HL-60 (cell line): Measurements from ENCODE around the gene MERTK.
"Not testable (repeated sequence)": the region's sequence is repeated elsewhere in the genome, so short reads cannot be mapped to it uniquely, and the experiment has no call there.

Experiments
- DNase-seq, 2 experiments: peaks; one replicate each; pipeline ENCODE4 v3.0.0-alpha.2; 2010 to 2020; ENCODE audit warnings: low read depth in 1 of 2, low spot score in 1 of 2
- H3K27ac ChIP-seq: fragments of 250-450 bp; sonication (Bioruptor Pico); replicated peaks from 2 replicates; pipeline ENCODE4 v1.5.1; 2020; ENCODE audit warnings: mild to moderate bottlenecking, moderate library complexity
- H3K27me3 ChIP-seq: fragments of 250-450 bp; sonication (Bioruptor Pico); 2 replicates; pipeline ENCODE4 v1.5.1; 2021; ENCODE audit warnings: mild to moderate bottlenecking, moderate library complexity; ENCODE audit not compliant: insufficient read depth, poor library complexity, severe bottlenecking
- H3K4me3 ChIP-seq: replicated peaks from 2 replicates; pipeline ENCODE4 v1.5.1; 2011; ENCODE audit warnings: mild to moderate bottlenecking, control low read depth, low read length; ENCODE audit not compliant: insufficient read depth
- CTCF ChIP-seq: IDR thresholded peaks from one replicate; pipeline ENCODE4 v1.5.1; 2011; ENCODE audit warnings: low read length, control low read depth, inconsistent platforms; ENCODE audit not compliant: insufficient read depth
- GABPA ChIP-seq: IDR thresholded peaks from 2 replicates; pipeline ENCODE4 v1.6.1; 2012; ENCODE audit warnings: low read depth
- POLR2AphosphoS5 ChIP-seq: IDR thresholded peaks from 2 replicates; pipeline ENCODE4 v1.6.1; 2012; ENCODE audit warnings: low read depth
- REST ChIP-seq: IDR thresholded peaks from 2 replicates; pipeline ENCODE4 v1.6.1; 2012; ENCODE audit warnings: low read depth; ENCODE audit not compliant: insufficient replicate concordance
- SPI1 ChIP-seq: IDR thresholded peaks from 2 replicates; pipeline ENCODE4 v1.6.1; 2012; ENCODE audit warnings: low read depth, mild to moderate bottlenecking, borderline replicate concordance

Gene MERTK

DNA sequence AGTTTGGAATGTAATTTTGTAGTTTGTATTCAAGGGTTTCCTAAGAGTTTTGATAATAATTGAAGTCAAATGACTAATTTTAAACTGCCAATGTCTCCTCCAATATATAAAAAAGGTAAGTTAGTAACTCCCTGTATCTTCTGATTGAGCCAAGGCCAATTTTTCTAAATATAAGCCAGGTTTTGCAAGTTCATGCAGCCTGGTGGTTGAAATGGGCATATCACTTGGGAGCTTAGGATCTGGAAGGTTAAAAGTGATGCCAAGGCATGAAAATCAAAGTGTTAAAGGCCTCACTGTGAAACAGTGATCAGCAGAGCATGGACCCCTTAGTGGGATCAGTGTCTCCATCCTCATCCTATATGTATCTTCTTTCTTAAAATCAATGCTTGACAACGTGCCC is 60.5 kb downstream of the MERTK start:
- no peak overlapping the region for H3K27ac ChIP-seq
- H3K27me3 ChIP-seq, result no peaks in the 10 kb centered on the region
- TF ChIP-seq GABPA (no peak), SPI1 (no peak), CTCF (no peak), REST (no peak)
- H3K4me3 ChIP-seq, result no peak overlapping the region
- no peak for DNase-seq

DNA sequence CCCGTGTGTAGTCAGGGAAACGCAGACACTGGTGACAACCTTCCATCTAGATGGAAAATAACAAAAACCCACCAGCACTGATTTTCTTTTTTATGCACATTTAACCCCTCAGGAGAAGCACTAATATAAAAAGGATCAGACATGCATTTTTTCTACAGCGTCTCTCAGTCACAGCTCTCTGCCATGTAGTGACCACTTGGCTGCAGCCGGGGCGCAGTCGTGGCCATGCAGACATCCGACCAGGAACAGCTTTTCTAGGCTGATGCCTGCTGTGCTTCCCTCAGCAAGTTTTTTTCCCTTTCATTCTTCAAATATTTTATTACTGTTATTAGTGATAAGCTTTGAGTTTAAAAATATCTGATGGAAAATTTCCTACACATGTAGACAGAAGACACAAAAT is 63.3 kb downstream of the MERTK start:
- no peak overlapping the region for H3K4me3 ChIP-seq
- no peak for DNase-seq
- TF ChIP-seq CTCF (no peak), SPI1 (no peak)
- no peaks in the 10 kb centered on the region for H3K27me3 ChIP-seq
- no peak overlapping the region for H3K27ac ChIP-seq

GRCh38 chr2:111963086-111963485 is 64.7 kb downstream of the MERTK start:
- H3K27me3 ChIP-seq, H3K27ac ChIP-seq, H3K4me3 ChIP-seq, DNase-seq: not testable (repeated sequence)

GRCh38 chr2:111963508-111963907 is 65.1 kb downstream of the MERTK start:
- DNase-seq, H3K27ac ChIP-seq, H3K4me3 ChIP-seq, H3K27me3 ChIP-seq: not testable (repeated sequence)

- H3K27ac ChIP-seq, result no peak overlapping the region
- no peak for DNase-seq
- no peak overlapping the region for H3K4me3 ChIP-seq
- no peak for TF ChIP-seq REST
- H3K27me3 ChIP-seq, result no peaks in the 10 kb centered on the region
Observed at GRCh38 chr2:111965062-111965461, 66.7 kb downstream of the MERTK start.

GRCh38 chr2:111966241-111966640 is 67.8 kb downstream of the MERTK start:
- no peak overlapping the region for H3K4me3 ChIP-seq
- TF ChIP-seq SPI1, result no peak
- no peak for TF ChIP-seq GABPA
- TF ChIP-seq CTCF, result no peak
- TF ChIP-seq POLR2AphosphoS5, result no peak
- H3K27ac ChIP-seq, result no peak overlapping the region
- no peaks in the 10 kb centered on the region for H3K27me3 ChIP-seq
- DNase-seq, result no peak
